Nephron (organoid): Measurements from ENCODE around the gene SPIRE2.

Experiments
- H3K27ac Mint-ChIP-seq, 3 experiments: 2 replicates each; pipeline ENCODE4 v1.8.0; 2020; ENCODE audit warnings: mixed read lengths in 3 of 3, mild to moderate bottlenecking in 2 of 3, moderate library complexity in 1 of 3
- H3K27me3 Mint-ChIP-seq: 2 replicates; pipeline ENCODE4 v1.8.0; 2021; ENCODE audit warnings: low read depth, mild to moderate bottlenecking, moderate library complexity, mixed read lengths
- H3K36me3 Mint-ChIP-seq: 2 replicates; pipeline ENCODE4 v1.8.0; 2020; ENCODE audit warnings: low read depth, mixed read lengths
- H3K4me1 Mint-ChIP-seq: 2 replicates; pipeline ENCODE4 v1.8.0; 2020; ENCODE audit warnings: mixed read lengths
- H3K4me3 Mint-ChIP-seq, 3 experiments: 2 replicates each; pipeline ENCODE4 v1.8.0; 2020; ENCODE audit warnings: mild to moderate bottlenecking in 3 of 3, mixed read lengths in 3 of 3, moderate library complexity in 2 of 3
- H3K9me3 Mint-ChIP-seq: 2 replicates; pipeline ENCODE4 v1.8.0; 2020; ENCODE audit warnings: mixed read lengths
- CTCF ChIP-seq, 3 experiments: fragments of 200-600 bp; sonication (generic); IDR thresholded peaks; one replicate each; pipeline ENCODE4 v1.5.0; 2021; ENCODE audit warnings: antibody characterized with exemption in 3 of 3; ENCODE audit not compliant: unreplicated experiment in 3 of 3

The SPIRE2 gene

GRCh38 chr16:89837014-89837546, 8.8 kb downstream of the SPIRE2 start:
- Mint-ChIP-seq H3K27me3 (peaks cover 7% of the 10 kb centered on the region), H3K9me3 (no peaks in the 10 kb centered on the region), H3K4me1 (no peaks in the 10 kb centered on the region), H3K4me3 (no peak overlapping the region), H3K27ac (no peak overlapping the region), H3K36me3 (peaks cover 4% of the 10 kb centered on the region)
- no peak for TF ChIP-seq CTCF (IDR thresholded peaks at IDR 0.05; ENCODE audit: unreplicated experiment in 3 of 3)

- Mint-ChIP-seq H3K36me3 (no peaks in the 10 kb centered on the region), H3K4me3 (no peak overlapping the region), H3K4me1 (no peaks in the 10 kb centered on the region), H3K9me3 (no peaks in the 10 kb centered on the region), H3K27ac (no peak overlapping the region), H3K27me3 (peaks cover 10% of the 10 kb centered on the region)
- no peak for TF ChIP-seq CTCF (IDR thresholded peaks at IDR 0.05; ENCODE audit: unreplicated experiment in 3 of 3)
These were observed 13.0 kb downstream of the SPIRE2 start for GRCh38 chr16:89841275-89841674.

- Mint-ChIP-seq H3K4me3 (no peak overlapping the region), H3K4me1 (peaks cover 4% of the 10 kb centered on the region), H3K9me3 (no peaks in the 10 kb centered on the region), H3K27ac (peak overlapping the region in 2 of 3 experiments; percentile 57 to 58), H3K27me3 (peaks cover 10% of the 10 kb centered on the region), H3K36me3 (no peaks in the 10 kb centered on the region)
- TF ChIP-seq CTCF (IDR thresholded peaks at IDR 0.05; ENCODE audit: unreplicated experiment in 3 of 3): no peak
These were observed 14.5 kb downstream of the SPIRE2 start for GRCh38 chr16:89842471-89843408.

GRCh38 chr16:89843409-89844350, 15.4 kb downstream of the SPIRE2 start:
- no peak for TF ChIP-seq CTCF (IDR thresholded peaks at IDR 0.05; ENCODE audit: unreplicated experiment in 3 of 3)
- no peaks in the 10 kb centered on the region for H3K36me3 Mint-ChIP-seq
- no peak overlapping the region for H3K4me3 Mint-ChIP-seq
- H3K27ac Mint-ChIP-seq: no peak overlapping the region
- peaks cover 4% of the 10 kb centered on the region for H3K4me1 Mint-ChIP-seq
- no peaks in the 10 kb centered on the region for H3K9me3 Mint-ChIP-seq
- peaks cover 10% of the 10 kb centered on the region for H3K27me3 Mint-ChIP-seq

GRCh38 chr16:89844739-89845339, 16.6 kb downstream of the SPIRE2 start:
- H3K36me3 Mint-ChIP-seq: no peaks in the 10 kb centered on the region
- H3K4me3 Mint-ChIP-seq: no peak overlapping the region
- H3K27ac Mint-ChIP-seq: no peak overlapping the region
- H3K4me1 Mint-ChIP-seq: peaks cover 4% of the 10 kb centered on the region
- no peaks in the 10 kb centered on the region for H3K9me3 Mint-ChIP-seq
- H3K27me3 Mint-ChIP-seq: peaks cover 6% of the 10 kb centered on the region
- TF ChIP-seq CTCF (IDR thresholded peaks at IDR 0.05; ENCODE audit: unreplicated experiment in 3 of 3): no peak
